Measurements from ENCODE around the gene RAB3A. TPM values are rescaled to one million over a fixed set of nuclear protein-coding genes. Genes with fewer than 3 reads are reported as not detected.

RAB3A gene
- total and polyA plus RNA-seq, 2 donors (not counting 3 experiments of a cell fraction or from before 2014, with no cell fraction given), result 0.88 to 0.90 TPM

- CTCF ChIA-PET, result interaction anchor here (2.2 to 3.9 kb wide), 2 partner anchors 8 to 26 kb away, joined by 10 to 27 read pairs; no protein-coding TSS in a partner anchor
- Histone ChIP-seq H3K9ac (replicated peaks; ENCODE audit: extremely low read depth, insufficient read depth, low read length) (no peak within 1 kb of the TSS), H3K79me2 (ENCODE audit: control insufficient read depth, insufficient read depth, low read length) (no peaks in the 10 kb centered on the region), H4K20me1 (replicated peaks; ENCODE audit: control insufficient read depth, extremely low read depth, insufficient read depth, low read length) (no peaks in the 10 kb centered on the region), H3K9me3 (replicated peaks; ENCODE audit: control insufficient read depth, insufficient read depth, low read length) (no peaks in the 10 kb centered on the region), H3K27me3 (ENCODE audit: control insufficient read depth in 2 of 2, insufficient read depth in 2 of 2, low read length in 2 of 2) (peaks cover 5% of the 10 kb centered on the region in 2 experiments), H3K4me3 (replicated peaks in 1 of 3; ENCODE audit: insufficient read depth in 1 of 3, low read depth in 1 of 3, low read length in 3 of 3) (no peak within 1 kb of the TSS), H3K9me1 (replicated peaks; ENCODE audit: control insufficient read depth, extremely low read depth, insufficient read depth, low read length) (no peaks in the 10 kb centered on the region), H3K4me1 (ENCODE audit: control insufficient read depth, extremely low read depth, insufficient read depth, low read length) (peaks cover 9% of the 10 kb centered on the region), H2AFZ (ENCODE audit: low read depth, low read length) (no peak within 1 kb of the TSS), H3K36me3 (ENCODE audit: control insufficient read depth in 2 of 2, extremely low read depth in 1 of 2, insufficient read depth in 2 of 2, low read length in 2 of 2) (no peaks in the 10 kb centered on the region), H3K4me2 (ENCODE audit: insufficient read depth, low read length) (no peak within 1 kb of the TSS), H3K27ac (ENCODE audit: insufficient read depth, low read depth, low read length) (no peak within 1 kb of the TSS)
- TF ChIP-seq FOS (IDR thresholded peaks at IDR 0.05; ENCODE audit: borderline replicate concordance, insufficient read depth, low read length) (peak; percentile 35), POLR2A (IDR thresholded peaks at IDR 0.05; ENCODE audit: low read depth, low read length) (no peak), MAX (IDR thresholded peaks at IDR 0.05; ENCODE audit: insufficient read depth, insufficient read length) (no peak), POLR2AphosphoS5 (IDR thresholded peaks at IDR 0.05; ENCODE audit: insufficient read depth, low read depth, low read length) (no peak), EZH2 (IDR thresholded peaks at IDR 0.05; ENCODE audit: borderline replicate concordance, low read depth, low read length, severe bottlenecking) (peak; percentile 35), CTCF (IDR thresholded peaks at IDR 0.05; ENCODE audit: extremely low read depth in 1 of 2, insufficient read depth in 1 of 2, low read depth in 1 of 2, low read length in 2 of 2) (no peak)
- intact Hi-C loops (cut with micrococcal nuclease), result no loop called here
- FAIRE-seq, result no peak
- peak; percentile 24 for DNase-seq (ENCODE audit: low read depth, low spot score)
- dilution Hi-C loops (cut with MboI; ENCODE audit: extremely low pct_ligation_motif_present, low sequenced_read_pairs), result no loop called here
- BruUV-seq (replicated peaks), result no TSS peak
- POLR2A ChIA-PET, result no interaction called here
These were observed 22.0 kb upstream of the RAB3A start, which contains the start of gene PDE4C for GRCh38 chr19:18225702-18226468. PDE4C (minus strand) TSS chr19:18226438; CDS start chr19:18226415, 23 bp downstream.
